CD4-positive, alpha-beta T cell treated with Interleukin-12 subunit alpha and Interleukin-12 subunit beta, for 1 hour (primary cell): ENCODE results near the gene CHFR.
"Not testable (repeated sequence)": the region's sequence is repeated elsewhere in the genome, so short reads cannot be mapped to it uniquely, and the experiment has no call there.

Experiments used
- DNase-seq: peaks from one replicate; pipeline ENCODE4 v3.0.0-alpha.2; 2020

CHFR gene

DNA sequence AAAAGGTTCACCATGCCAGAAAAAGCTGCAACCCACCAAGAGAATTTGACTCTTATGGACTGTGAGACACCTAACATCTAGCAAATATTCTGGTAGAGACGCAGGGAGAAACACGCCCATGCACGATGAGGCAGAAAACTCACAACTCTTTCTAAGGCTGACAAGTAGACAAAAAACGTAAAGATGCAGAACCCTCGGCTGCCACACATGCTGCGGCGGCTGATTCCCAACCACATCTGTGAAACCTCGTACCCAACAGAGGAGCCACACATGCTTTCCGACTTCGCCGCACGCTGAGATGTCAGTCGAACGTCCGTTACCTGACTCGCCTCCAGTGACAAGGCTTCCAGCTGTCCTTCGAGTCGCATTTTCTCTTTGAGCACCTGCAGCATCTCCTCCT, 80.5 kb downstream of the CHFR start:
- DNase-seq, result no peak

DNA sequence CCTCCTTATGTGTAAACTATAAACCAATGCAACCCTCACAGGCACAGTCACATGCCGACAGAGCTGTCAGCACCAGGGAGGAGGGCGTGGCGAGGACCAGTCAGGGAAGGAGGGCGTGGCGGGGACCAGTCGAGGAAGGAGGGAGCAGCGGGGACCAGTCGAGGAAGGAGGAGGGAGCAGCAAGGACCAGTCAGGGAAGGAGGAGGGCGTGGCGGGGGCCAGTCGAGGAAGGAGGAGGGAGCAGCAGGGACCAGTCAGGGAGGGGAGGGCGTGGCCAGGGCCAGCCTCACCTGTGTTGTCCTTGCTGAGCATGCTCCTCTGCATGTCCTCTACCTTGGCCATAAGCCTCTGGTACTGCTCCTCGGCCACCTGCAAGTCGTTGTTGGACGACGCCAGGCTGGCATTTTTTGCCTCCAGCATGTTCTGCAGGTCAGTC, 83.0 kb downstream of the CHFR start:
- DNase-seq, result no peak

DNA sequence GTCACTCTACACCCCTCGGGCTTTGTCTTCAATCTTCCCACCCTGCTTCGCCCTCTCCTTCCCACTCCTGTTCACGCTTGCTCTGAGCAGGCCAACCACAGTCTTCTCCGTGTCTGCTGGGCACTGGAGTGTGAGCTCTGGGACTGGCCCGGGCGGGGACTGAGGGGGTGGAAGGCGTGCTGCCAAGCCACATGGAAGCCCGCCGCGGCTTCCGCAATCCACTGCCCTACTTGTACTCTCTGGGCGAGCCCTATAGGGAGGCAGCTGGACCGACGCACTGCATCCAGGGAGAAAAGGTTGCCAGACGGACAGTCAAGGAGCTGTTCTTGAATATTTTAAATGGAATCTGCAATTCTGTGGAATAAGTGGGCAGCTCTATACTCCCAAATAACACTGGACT, 83.5 kb downstream of the CHFR start:
- DNase-seq, result no peak

DNA sequence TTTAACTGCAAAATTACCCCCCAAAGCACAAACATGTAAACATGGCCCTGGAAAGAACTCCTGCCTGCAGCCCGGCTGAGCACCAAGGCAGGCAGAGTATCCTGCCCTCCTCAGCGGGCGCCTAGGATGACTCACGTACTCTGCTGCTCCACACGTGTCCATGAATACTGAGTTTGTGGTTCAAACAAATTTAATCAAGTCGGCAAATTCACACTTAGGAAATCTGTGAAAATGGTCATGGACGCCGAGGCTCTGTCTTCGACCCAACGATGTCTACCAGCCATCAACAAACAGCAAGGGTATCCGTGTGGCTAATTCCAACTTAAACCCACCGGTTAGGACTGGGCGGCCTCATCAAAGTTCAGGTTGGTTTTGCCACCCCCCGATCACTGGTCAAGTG, 84.3 kb downstream of the CHFR start:
- no peak for DNase-seq

DNA sequence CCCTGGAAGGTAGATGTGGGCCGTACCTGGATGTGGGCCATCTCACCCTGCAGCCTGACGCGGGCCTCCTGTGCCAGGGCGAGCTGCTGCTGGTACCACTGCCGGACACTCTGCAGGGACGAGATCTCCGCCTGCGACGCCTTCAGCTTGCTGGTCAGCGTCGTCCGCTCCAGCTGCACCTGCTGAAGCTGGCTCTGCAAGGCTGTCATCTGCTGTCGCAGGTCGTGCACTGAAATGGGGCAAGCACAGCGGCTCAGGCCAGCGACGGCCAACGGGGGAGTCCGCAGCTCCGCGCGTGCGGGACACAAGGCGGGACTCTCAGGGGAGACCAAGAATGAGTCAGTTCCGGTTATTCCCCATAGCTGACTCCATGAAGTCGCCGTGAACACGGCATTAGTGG, 85.7 kb downstream of the CHFR start:
- DNase-seq, result no peak

DNA sequence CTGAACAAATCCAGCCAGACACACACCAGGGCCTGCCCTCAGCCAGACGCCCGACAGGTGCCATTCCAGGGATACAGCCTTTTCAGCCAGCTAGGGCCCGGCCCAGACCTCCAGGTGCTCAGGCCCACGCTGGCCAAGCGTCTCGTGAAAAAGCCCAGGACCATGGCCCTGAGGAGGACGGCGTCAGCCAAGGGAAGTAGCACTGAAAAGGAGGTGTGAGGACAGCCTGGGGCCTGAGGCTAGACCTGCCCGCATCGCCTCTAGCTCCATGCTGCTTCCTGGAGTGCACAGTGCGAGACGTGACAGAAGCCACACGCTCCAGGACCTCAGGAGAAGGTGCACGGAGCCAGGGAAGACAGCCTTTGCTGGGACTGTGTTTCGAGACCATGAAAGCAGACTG, 88.6 kb downstream of the CHFR start:
- DNase-seq, result no peak

DNA sequence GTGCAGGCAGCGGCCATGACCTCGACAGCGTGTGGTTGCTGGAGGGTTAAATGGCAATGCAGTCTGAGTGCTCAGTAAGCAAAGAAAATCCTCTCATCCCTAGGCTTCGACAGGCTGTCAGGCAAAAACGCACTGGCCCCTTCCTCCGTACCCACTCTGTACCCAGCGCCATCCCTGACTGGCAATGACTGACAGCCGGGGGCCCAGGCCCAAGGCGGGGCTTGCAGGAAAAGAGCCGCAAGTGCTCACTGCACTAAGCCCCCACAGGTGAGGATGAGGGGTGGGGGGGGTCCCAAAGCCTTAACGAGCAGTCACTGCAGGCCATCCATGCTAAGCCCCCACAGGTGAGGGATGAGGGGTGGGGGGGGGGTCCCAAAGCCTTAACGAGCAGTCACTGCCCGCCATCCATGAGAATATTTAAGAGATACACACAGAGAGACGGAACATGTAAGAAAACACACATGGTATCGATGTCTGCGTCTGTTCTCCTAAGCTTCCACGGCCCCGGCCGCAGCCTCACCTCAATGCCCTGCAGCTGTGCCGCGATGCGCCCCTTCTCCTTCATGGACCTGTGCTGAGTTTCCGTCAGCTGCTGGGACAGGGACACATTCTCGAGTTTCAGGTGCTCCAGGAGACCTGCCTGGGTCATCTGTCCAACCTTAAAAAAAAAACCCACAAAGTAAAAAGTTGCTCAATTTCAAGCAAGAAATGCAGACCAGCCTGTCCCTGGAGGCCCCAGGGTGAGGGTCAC, 89.4 kb downstream of the CHFR start:
- no peak for DNase-seq

DNA sequence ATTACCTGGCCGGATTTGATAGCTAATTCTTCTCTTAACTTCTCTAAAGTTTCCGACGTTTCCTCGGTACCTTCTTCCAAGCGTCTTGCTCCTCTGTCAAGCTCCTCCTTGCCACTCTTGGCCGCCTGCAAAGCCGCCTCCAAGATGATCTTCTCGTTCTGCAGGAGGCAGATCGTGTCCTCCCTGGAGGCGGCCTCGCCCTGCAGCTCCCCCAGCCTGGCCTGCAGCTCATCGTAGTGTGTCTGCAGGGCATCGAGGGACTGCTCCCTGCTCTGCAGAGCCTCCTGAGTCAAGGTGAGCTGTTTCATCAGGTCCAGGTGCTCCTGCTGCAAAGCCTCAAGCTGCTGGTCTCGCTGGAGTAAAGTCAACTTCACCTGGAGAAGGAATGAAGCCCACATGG, 91.6 kb downstream of the CHFR start:
- DNase-seq, result no peak

DNA sequence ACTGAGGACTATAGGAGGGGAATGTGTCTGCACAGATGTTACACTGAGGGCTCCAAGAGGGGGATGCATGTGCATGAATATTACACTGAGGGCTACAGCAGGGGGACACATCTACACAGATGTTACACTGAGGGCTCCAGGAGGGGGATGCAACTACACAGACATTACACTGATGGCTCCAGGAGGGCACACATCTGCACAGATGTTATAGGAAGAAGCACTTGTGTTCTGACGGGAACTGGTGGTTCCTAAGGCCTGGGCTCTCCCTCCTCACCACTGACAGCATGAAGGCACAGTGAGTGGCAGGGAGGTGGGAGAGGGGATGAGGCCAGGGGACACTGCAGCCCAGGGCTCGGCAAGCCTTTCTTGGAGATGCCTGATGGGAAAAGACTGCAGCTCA, 95.5 kb downstream of the CHFR start:
- not testable (repeated sequence) for DNase-seq

DNA sequence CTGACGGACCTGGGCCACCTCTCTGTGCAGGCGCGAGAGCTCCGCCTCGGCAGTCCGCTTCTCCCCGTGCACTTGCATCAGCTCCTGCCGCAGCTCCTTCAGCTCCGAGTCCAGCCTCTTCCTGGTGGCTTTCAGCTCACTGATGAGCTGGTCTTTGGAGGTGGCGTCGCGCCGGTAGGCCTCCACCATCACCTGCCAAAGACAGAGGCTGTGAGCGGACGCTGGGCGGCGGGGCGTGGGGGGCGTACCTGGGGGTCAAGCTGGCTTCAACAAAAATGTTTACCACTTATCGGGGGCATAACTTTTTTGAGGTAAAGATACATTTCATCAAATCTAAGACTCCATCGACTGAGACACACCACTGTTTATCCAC, 98.3 kb downstream of the CHFR start:
- DNase-seq, result no peak

DNA sequence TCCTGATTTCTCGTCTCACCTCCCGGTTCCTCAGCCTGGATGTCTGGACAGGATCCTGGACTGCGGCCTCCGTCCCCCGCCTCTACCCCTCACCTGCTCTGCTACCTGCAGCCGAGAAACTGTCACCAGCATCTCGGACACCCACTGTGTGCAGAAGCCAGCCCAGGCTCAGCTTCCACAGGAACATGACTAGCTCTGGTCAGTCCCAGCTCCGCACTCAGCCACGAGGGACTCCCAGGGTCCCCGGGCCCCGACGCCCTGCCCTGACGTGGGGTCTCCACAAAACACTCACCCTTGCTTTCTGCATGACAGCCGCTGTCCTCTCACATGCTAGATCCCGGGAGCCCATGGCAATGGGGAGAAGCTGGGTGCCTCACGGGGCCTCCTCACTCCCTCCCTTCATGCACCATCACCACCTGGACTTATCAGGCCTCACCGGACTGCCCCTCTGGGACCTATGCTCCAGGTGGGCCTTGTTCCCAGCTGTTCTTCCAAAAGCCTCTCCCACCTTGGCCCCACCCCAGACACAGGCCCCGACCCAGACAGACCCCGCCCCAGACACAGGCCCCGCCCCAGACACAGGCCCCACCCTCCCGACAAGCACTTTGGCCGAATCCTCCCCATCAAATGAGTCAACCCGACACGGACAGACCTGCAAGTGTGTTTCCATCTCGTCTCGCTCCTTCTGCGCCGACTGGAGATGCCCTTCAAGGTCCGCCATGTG, 98.9 kb downstream of the CHFR start:
- no peak for DNase-seq

DNA sequence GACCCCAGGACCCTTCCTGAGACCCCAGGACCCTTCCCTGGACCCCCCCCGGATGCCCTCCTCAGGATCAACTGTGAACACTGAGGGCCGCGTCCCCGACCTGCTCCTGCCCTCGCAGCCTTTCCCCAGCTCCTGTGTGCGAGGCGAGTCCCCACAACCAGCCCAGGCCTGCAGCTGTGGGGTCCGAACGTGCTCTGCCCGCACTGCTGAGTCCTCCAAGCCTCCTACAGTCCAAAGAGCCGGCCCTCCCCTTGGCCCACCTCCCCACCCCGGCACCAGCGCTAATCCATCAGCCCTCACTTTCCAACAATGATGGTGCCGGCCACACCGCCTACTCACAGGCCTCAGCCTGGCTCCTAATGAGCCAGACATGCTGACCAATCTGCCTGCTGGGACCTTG, 99.5 kb downstream of the CHFR start:
- no peak for DNase-seq

DNA sequence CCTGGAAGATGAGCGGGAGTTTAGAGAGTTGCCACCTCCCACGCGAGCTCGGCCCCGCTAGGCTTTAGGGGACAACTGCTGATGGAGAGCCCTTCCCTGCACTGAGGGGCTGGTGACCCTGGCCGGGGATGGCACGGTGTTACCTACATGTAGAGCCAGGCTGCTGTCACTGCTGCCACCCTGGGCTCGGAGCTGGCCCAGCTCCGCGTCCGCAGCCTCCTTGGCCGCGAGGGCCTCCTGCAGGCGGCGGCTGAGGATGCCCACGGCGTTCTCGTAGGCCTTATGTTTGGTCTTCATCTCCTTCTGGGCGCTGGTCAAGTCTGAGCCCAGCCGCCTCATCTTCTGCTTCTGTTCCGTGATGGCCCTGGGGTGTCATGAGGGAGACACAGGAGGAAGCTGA, 101.2 kb downstream of the CHFR start:
- no peak for DNase-seq

DNA sequence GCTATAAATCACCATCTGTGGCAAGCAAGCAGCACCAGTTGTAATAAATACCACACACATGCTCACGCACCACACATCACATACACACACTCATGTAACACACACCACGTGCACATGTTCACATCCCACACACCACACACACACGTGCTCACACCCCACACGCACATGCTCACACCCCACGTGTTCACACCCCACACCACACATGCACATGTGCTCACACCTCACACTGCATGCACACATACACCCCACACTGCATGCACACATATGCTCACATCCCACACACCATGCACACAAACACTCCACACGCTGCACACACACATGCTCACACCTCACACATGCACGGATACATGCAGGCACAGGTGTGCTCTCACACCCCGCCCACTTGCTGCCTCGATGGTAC, 102.8 kb downstream of the CHFR start:
- DNase-seq, result no peak

DNA sequence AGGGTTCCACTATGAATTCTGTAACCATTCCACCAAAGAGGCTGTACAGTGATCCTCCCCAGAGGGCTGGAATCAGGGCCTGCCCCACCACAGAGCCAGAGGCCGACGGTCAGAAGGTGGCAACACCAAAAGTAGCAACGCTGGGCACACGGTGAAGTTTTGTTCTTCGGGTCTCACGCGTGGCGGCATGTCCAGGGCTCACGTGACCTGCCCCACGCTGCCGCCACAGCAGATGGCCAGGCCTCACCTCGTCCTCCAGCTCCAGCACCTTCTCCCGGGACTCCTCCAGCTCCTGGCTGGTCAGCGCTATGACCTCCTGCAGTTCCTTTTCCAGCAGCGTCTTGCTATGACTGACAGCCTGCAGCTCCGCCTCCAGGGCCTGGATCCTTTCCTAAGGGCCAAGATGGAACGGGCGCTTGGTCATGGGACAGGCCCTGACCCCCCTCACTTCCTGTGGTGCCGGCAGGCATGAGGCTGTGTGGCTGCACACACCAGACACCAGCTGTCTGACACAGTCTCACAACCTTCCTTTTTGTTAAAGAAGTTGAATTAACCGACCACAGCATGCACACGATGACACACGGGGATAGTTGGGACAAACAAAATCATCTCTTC, 103.4 kb downstream of the CHFR start:
- no peak for DNase-seq
